H1 (cell line): ENCODE measurements around the gene TTI1. TPM values are rescaled to one million over a fixed set of nuclear protein-coding genes. Genes with fewer than 3 reads are reported as not detected.

Experiments
- CTCF ChIA-PET: fragments of 300-600 bp; sonication (Branson Sonifier 250); formaldehyde crosslinking; loops from one replicate; lab custom pipeline; 2021; ENCODE audit not compliant: partially characterized antibody; lab: Charles Lee
- POLR2A ChIA-PET: fragments of 300-600 bp; sonication (Branson Sonifier 250); formaldehyde crosslinking; loops from one replicate; lab custom pipeline; 2021; ENCODE audit warnings: inconsistent platforms; ENCODE audit not compliant: partially characterized antibody; lab: Charles Lee
- DNase-seq, 2 experiments: peaks; one replicate each; pipeline versions ENCODE4 v3.0.0 to v3.0.0-alpha.2; 2010 to 2022; ENCODE audit warnings: low spot score in 2 of 2, low read depth in 1 of 2, mixed read lengths in 1 of 2
- FAIRE-seq: peaks from 2 replicates; lab custom pipeline; 2011; peaks lifted over from hg19 to GRCh38; lab: Jason Lieb, UNC
- H2AFZ ChIP-seq: 2 replicates; pipeline ENCODE4 v1.8.1; 2012; ENCODE audit warnings: low read length, inconsistent platforms
- H2AK5ac ChIP-seq: 2 replicates; pipeline ENCODE4 v1.6.1; 2013; ENCODE audit warnings: low read depth, low read length
- H2BK120ac ChIP-seq: replicated peaks from 2 replicates; pipeline ENCODE3; 2013; ENCODE audit warnings: low read depth, low read length, inconsistent platforms
- H2BK12ac ChIP-seq: 2 replicates; pipeline ENCODE4 v1.6.1; 2013; ENCODE audit warnings: low read depth, low read length
- H2BK15ac ChIP-seq: 2 replicates; pipeline ENCODE4 v1.6.1; 2013; ENCODE audit warnings: low read length
- H2BK20ac ChIP-seq: 2 replicates; pipeline ENCODE4 v1.6.1; 2013; ENCODE audit warnings: low read length
- H2BK5ac ChIP-seq: 2 replicates; pipeline ENCODE4 v1.6.1; 2013; ENCODE audit warnings: low read depth, low read length
- H3K14ac ChIP-seq: 2 replicates; pipeline ENCODE4 v1.6.1; 2013; ENCODE audit warnings: inconsistent platforms; ENCODE audit not compliant: insufficient read length
- H3K18ac ChIP-seq: 2 replicates; pipeline ENCODE4 v1.6.1; 2013; ENCODE audit warnings: low read length; ENCODE audit errors: extremely low read depth
- H3K23ac ChIP-seq: 2 replicates; pipeline ENCODE4 v1.6.1; 2013; ENCODE audit warnings: inconsistent platforms; ENCODE audit not compliant: insufficient read length
- H3K23me2 ChIP-seq: 2 replicates; pipeline ENCODE4 v1.6.1; 2013; ENCODE audit warnings: low read depth, low read length
- H3K27ac ChIP-seq: 2 replicates; pipeline ENCODE4 v1.6.1; 2011; ENCODE audit warnings: low read depth, low read length, inconsistent platforms
- H3K27me3 ChIP-seq, 4 experiments: replicated peaks in 1 of 4; 1 replicate in 1 of 4; 2 replicates in 3 of 4; pipeline versions ENCODE4 v1.6.1 to v1.8.1; 2011 to 2013; ENCODE audit warnings: low read length in 3 of 4, mild to moderate bottlenecking in 3 of 4, inconsistent platforms in 2 of 4, mixed read lengths in 2 of 4, moderate library complexity in 1 of 4; ENCODE audit not compliant: control insufficient read depth in 3 of 4, insufficient read depth in 3 of 4; ENCODE audit errors: extremely low read depth in 1 of 4
- H3K36me3 ChIP-seq, 4 experiments: 2 replicates each; pipeline versions ENCODE4 v1.6.1 to v1.8.1; 2011 to 2013; ENCODE audit warnings: mild to moderate bottlenecking in 4 of 4, low read length in 3 of 4, moderate library complexity in 2 of 4, control low read depth in 1 of 4, inconsistent platforms in 1 of 4; ENCODE audit not compliant: insufficient read depth in 4 of 4, control insufficient read depth in 2 of 4
- H3K4ac ChIP-seq: replicated peaks from 2 replicates; pipeline ENCODE3; 2013; ENCODE audit warnings: low read length, low read depth, mixed read lengths, inconsistent platforms; ENCODE audit not compliant: insufficient read length
- H3K4me1 ChIP-seq, 4 experiments: replicated peaks in 1 of 4; 1 replicate in 1 of 4; 2 replicates in 3 of 4; pipeline versions ENCODE4 v1.6.1 to v1.8.1; 2011 to 2013; ENCODE audit warnings: low read length in 3 of 4, inconsistent platforms in 2 of 4, mixed read lengths in 1 of 4; ENCODE audit not compliant: insufficient read depth in 4 of 4, control insufficient read depth in 3 of 4
- H3K4me2 ChIP-seq, 2 experiments: 2 replicates each; pipeline versions ENCODE4 v1.6.1 to v1.8.1; 2011 to 2013; ENCODE audit warnings: low read depth in 2 of 2, low read length in 2 of 2, control low read depth in 1 of 2, inconsistent platforms in 1 of 2, mild to moderate bottlenecking in 1 of 2; ENCODE audit not compliant: insufficient read depth in 1 of 2
- H3K4me3 ChIP-seq, 4 experiments: fragments of 200-600, 300-600 bp in 1 of 4; sonication (generic), shearing (Covaris generic), sonication (Bioruptor Twin) in 1 of 4; 2 replicates each; pipeline versions ENCODE4 v1.5.1 to v1.8.1; 2011 to 2016; ENCODE audit warnings: low read length in 4 of 4, low read depth in 3 of 4, control low read depth in 2 of 4, inconsistent platforms in 2 of 4, mild to moderate bottlenecking in 2 of 4, mixed read lengths in 1 of 4, moderate library complexity in 1 of 4; ENCODE audit not compliant: insufficient read depth in 2 of 4; ENCODE audit errors: extremely low read depth in 1 of 4
- H3K56ac ChIP-seq: replicated peaks from 2 replicates; pipeline ENCODE3; 2013; ENCODE audit warnings: low read depth, mild to moderate bottlenecking, mixed read lengths, low read length, inconsistent platforms; ENCODE audit not compliant: insufficient read length
- H3K79me1 ChIP-seq: 2 replicates; pipeline ENCODE4 v1.6.1; 2013; ENCODE audit warnings: low read depth, low read length, control low read depth
- H3K79me2 ChIP-seq, 2 experiments: 2 replicates each; pipeline versions ENCODE4 v1.6.1 to v1.8.1; 2012 to 2013; ENCODE audit warnings: low read length in 2 of 2, mild to moderate bottlenecking in 2 of 2, inconsistent platforms in 1 of 2; ENCODE audit not compliant: insufficient read depth in 2 of 2, control insufficient read depth in 1 of 2
- H3K9ac ChIP-seq, 4 experiments: replicated peaks in 1 of 4; 1 replicate in 1 of 4; 2 replicates in 3 of 4; pipeline versions ENCODE4 v1.6.1 to v1.8.1; 2011 to 2013; ENCODE audit warnings: low read depth in 3 of 4, low read length in 3 of 4, control low read depth in 2 of 4, mild to moderate bottlenecking in 2 of 4, moderate library complexity in 2 of 4, inconsistent platforms in 1 of 4; ENCODE audit errors: extremely low read depth in 1 of 4
- H3K9me3 ChIP-seq, 2 experiments: 2 replicates each; pipeline versions ENCODE4 v1.6.1 to v1.8.1; 2012 to 2013; ENCODE audit warnings: mild to moderate bottlenecking in 2 of 2, moderate library complexity in 2 of 2, control low read depth in 1 of 2, inconsistent platforms in 1 of 2, low read depth in 1 of 2, low read length in 1 of 2, mixed read lengths in 1 of 2; ENCODE audit not compliant: insufficient read depth in 2 of 2
- H4K20me1 ChIP-seq, 2 experiments: replicated peaks in 1 of 2; 2 replicates each; pipeline versions ENCODE3 to v1.8.1; 2011 to 2013; ENCODE audit warnings: inconsistent platforms in 2 of 2, low read length in 2 of 2, mild to moderate bottlenecking in 1 of 2; ENCODE audit not compliant: insufficient read depth in 2 of 2, control insufficient read depth in 1 of 2
- H4K5ac ChIP-seq: 2 replicates; pipeline ENCODE4 v1.6.1; 2013; ENCODE audit warnings: low read length, low read depth, mixed read lengths, inconsistent platforms; ENCODE audit not compliant: insufficient read length
- H4K8ac ChIP-seq: 2 replicates; pipeline ENCODE4 v1.8.0; 2013; ENCODE audit warnings: mild to moderate bottlenecking, moderate library complexity, low read length, inconsistent platforms; ENCODE audit not compliant: insufficient read depth; ENCODE audit errors: extremely low read depth
- H4K91ac ChIP-seq: replicated peaks from 2 replicates; pipeline ENCODE3; 2013; ENCODE audit warnings: low read length, mixed read lengths, inconsistent platforms; ENCODE audit not compliant: insufficient read length
- CBX5 ChIP-seq: fragments of 300-800, 300-1000 bp; sonication (generic); IDR thresholded peaks from 2 replicates; pipeline ENCODE4 v1.7.1; 2016; ENCODE audit warnings: antibody characterized with exemption, low read length, low read depth
- EGR1 ChIP-seq: IDR thresholded peaks from 2 replicates; pipeline ENCODE4 v1.6.1; 2011; ENCODE audit warnings: low read depth, low read length, borderline replicate concordance
- EZH2 ChIP-seq: fragments of 200-600 bp; sonication (generic); IDR thresholded peaks from 2 replicates; pipeline ENCODE4 v1.7.1; 2012; ENCODE audit warnings: low read depth, mild to moderate bottlenecking, moderate library complexity, low read length, inconsistent platforms; ENCODE audit not compliant: severe bottlenecking
- KDM1A ChIP-seq: fragments of 200-600, 300-600 bp; sonication (generic); IDR thresholded peaks from 2 replicates; pipeline ENCODE4 v1.7.1; 2016; ENCODE audit warnings: mild to moderate bottlenecking, low read length, borderline replicate concordance
- TEAD4 ChIP-seq: IDR thresholded peaks from 2 replicates; pipeline ENCODE4 v1.6.1; 2012; ENCODE audit warnings: low read depth, low read length, inconsistent platforms, mixed read lengths
- WGBS, 2 experiments: shearing (Covaris generic) in 1 of 2; methylation state at CpG; one replicate each; pipeline versions ENCODE4 v1.1.6 to v1.1.7; 2013 to 2015; ENCODE audit warnings: low lambda C conversion rate in 2 of 2, mixed read lengths in 2 of 2, inconsistent platforms in 1 of 2, low coverage in 1 of 2, missing lambda C conversion rate in 1 of 2; ENCODE audit not compliant: insufficient replicate concordance in 2 of 2, insufficient coverage in 1 of 2, insufficient read length in 1 of 2; ENCODE audit errors: extremely low coverage in 1 of 2, missing lambda C conversion rate in 1 of 2; 5-methylcytosine and 5-hydroxymethylcytosine counted together
- polyA plus RNA-seq, 7 experiments: library from polyadenylated mRNA; depleted of rRNA in 3 of 7; stranded (reverse) in 5 of 7; unstranded in 2 of 7; fragments of >200 nt in 5 of 7; fragments of 200-250 nt in 2 of 7; gene quantifications; 1 replicate in 5 of 7; 2 replicates in 1 of 7; 4 replicates in 1 of 7; pipeline versions ENCODE4 v1.2.1 to v1.2.3, GENCODE V29; 2011 to 2013; ENCODE audit warnings: missing spikeins in 2 of 7, mixed read lengths in 2 of 7
- total RNA-seq: library from RNA; stranded (reverse); fragmentation: NEBNext Ultra II Directional; extraction: Animal tissue kit (Norgen Biotek cat#: 25700); gene quantifications from 2 replicates; pipeline ENCODE4 v1.2.1, GENCODE V29; 2021
- TF ChIP-seq, protein P1 (sequence below): IDR thresholded peaks from 2 replicates; pipeline ENCODE4 v1.6.1; 2011; ENCODE audit warnings: low read depth, mild to moderate bottlenecking, low read length; ENCODE audit not compliant: insufficient read depth
- TF ChIP-seq, protein P2 (sequence below): IDR thresholded peaks from 2 replicates; pipeline ENCODE4 v1.6.1; 2012; ENCODE audit warnings: inconsistent platforms
- TF ChIP-seq, protein P3 (sequence below): IDR thresholded peaks from 2 replicates; pipeline ENCODE4 v1.6.1; 2012; ENCODE audit warnings: low read length, inconsistent platforms

TTI1 gene
- total and polyA plus RNA-seq, 2 of the 8 experiments (the other 6 are each of a cell fraction or from before 2014, with no cell fraction given), result 34.1 to 47.0 TPM

DNA sequence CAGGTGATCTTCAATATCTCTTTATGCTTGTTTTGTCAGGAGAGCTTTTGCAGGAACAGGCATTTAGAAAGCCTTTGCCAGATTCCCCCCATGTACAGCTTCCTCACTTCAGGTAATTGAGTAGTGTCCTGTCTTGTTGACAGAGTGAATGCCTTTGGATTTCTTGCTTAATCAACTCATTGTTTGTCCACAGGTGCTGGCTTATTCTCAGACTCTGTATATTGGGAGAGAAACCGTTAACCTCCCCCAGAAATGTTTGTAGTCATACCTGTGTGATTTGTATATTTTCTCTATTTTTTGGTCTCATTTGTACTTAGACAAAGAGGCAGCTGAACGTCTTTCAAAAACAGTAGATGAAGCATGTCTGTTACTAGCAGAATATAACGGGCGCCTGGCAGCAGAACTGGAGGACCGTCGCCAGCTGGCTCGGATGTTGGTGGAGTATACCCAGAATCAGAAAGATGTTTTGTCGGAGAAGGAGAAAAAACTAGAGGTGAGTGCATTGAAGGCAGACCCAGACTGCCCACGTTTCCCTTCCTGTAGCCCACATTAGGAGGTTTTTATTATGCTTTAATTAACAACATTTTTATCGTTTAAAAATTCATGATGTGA lies 32.6 kb upstream of the TTI1 start:
- no peak overlapping the region for H3K27ac ChIP-seq
- peaks cover 0 to 4% of the 10 kb centered on the region in 2 experiments for H4K20me1 ChIP-seq
- CTCF ChIA-PET, result interaction anchor here (0.6 to 1.6 kb wide), 2 partner anchors 95 to 177 kb away, joined by 3 read pairs; no protein-coding TSS in a partner anchor
- no peak overlapping the region for H2AK5ac ChIP-seq
- no peak overlapping the region for H4K5ac ChIP-seq
- H3K4me3 ChIP-seq, result no peak overlapping the region
- WGBS, 2 experiments, result 82% methylated on average over 10 of the region's 10 CpGs; no CpG with 5 or more reads in 1 of the 2 experiments
- H3K79me2 ChIP-seq, result no peaks in the 10 kb centered on the region
- DNase-seq (no peak), FAIRE-seq (no peak)
- no peaks in the 10 kb centered on the region for H3K4me1 ChIP-seq
- no peak overlapping the region for H3K9ac ChIP-seq
- no peaks in the 10 kb centered on the region for H3K79me1 ChIP-seq
- H2BK15ac ChIP-seq, result no peak overlapping the region
- no peak overlapping the region for H3K4ac ChIP-seq
- H2BK120ac ChIP-seq, result no peak overlapping the region
- H3K4me2 ChIP-seq, result no peak overlapping the region
- TF ChIP-seq, protein P1, sequence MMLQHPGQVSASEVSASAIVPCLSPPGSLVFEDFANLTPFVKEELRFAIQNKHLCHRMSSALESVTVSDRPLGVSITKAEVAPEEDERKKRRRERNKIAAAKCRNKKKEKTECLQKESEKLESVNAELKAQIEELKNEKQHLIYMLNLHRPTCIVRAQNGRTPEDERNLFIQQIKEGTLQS, result no peak
- TF ChIP-seq TEAD4 (no peak), EGR1 (no peak), CBX5 (no peak), KDM1A (no peak), EZH2 (no peak)
- TF ChIP-seq, protein P2, sequence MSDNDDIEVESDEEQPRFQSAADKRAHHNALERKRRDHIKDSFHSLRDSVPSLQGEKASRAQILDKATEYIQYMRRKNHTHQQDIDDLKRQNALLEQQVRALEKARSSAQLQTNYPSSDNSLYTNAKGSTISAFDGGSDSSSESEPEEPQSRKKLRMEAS, result no peak
- TF ChIP-seq, protein P3, sequence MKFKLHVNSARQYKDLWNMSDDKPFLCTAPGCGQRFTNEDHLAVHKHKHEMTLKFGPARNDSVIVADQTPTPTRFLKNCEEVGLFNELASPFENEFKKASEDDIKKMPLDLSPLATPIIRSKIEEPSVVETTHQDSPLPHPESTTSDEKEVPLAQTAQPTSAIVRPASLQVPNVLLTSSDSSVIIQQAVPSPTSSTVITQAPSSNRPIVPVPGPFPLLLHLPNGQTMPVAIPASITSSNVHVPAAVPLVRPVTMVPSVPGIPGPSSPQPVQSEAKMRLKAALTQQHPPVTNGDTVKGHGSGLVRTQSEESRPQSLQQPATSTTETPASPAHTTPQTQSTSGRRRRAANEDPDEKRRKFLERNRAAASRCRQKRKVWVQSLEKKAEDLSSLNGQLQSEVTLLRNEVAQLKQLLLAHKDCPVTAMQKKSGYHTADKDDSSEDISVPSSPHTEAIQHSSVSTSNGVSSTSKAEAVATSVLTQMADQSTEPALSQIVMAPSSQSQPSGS, result no peak
- H3K56ac ChIP-seq, result no peak overlapping the region
- POLR2A ChIA-PET, result no interaction called here
- no peak overlapping the region for H2AFZ ChIP-seq
- no peak overlapping the region for H2BK5ac ChIP-seq
- H2BK12ac ChIP-seq, result no peak overlapping the region
- H3K36me3 ChIP-seq, result peaks cover 18 to 63% (median 47%) of the 10 kb centered on the region in 4 experiments
- H2BK20ac ChIP-seq, result no peak overlapping the region
- H3K23ac ChIP-seq, result no peak overlapping the region
- H3K18ac ChIP-seq, result no peak overlapping the region
- no peak overlapping the region for H4K91ac ChIP-seq
- no peaks in the 10 kb centered on the region for H3K9me3 ChIP-seq
- no peaks in the 10 kb centered on the region for H3K23me2 ChIP-seq
- no peak overlapping the region for H3K14ac ChIP-seq
- no peak overlapping the region; the same call in 1 of the 2 replicates for H4K8ac ChIP-seq
- no peaks in the 10 kb centered on the region for H3K27me3 ChIP-seq
